ENCODE data around the gene S100A11. TPM values are rescaled to one million over a fixed set of nuclear protein-coding genes. Genes with fewer than 3 reads are reported as not detected.
A peak's percentile ranks its signal among the peaks of the same experiment; 100 is the strongest.

The S100A11 gene
- total and polyA plus RNA-seq, 10 donors = 243 to 669 (median 449) TPM

DNA sequence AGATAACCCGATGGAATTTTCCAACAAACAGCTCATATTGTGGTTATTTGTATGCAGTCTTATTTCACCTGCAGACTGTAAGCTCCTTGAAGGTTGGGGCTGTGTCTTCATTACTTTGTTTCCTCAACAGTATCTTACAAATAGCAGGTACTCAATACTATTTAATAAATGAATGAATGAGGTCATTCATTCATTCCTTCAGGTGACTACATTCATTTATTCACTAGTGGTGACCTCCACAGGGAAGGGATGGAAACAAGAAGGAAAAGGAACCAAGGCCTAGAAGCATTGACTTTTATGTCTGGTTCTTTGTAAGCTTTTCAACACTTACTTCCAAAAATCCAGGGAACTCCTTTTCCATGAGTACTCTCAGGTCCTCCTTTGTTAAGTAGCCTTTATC, 51.0 kb downstream of the S100A11 start:
- intact Hi-C loops (cut with DNase I; ENCODE audit: low total_unique reads) = no loop called here
- Histone ChIP-seq H3K4me1 (peaks cover 15 to 69% (median 39%) of the 10 kb centered on the region in 6 donors), H3K4me3 (no peak overlapping the region), H3K27ac (no peak overlapping the region), H3K36me3 (peaks cover 0 to 59% (median 26%) of the 10 kb centered on the region in 6 donors), H3K27me3 (replicated peaks in 1 of 7) (no peaks in the 10 kb centered on the region), H3K9me3 (no peaks in the 10 kb centered on the region)
- 82 to 96% (median 93%) methylated on average over 1 of the region's 1 CpG for WGBS, 5 donors
- no peak for DNase-seq
- no peak for TF ChIP-seq POLR2A (IDR thresholded peaks at IDR 0.05)
- TF ChIP-seq, protein P1, sequence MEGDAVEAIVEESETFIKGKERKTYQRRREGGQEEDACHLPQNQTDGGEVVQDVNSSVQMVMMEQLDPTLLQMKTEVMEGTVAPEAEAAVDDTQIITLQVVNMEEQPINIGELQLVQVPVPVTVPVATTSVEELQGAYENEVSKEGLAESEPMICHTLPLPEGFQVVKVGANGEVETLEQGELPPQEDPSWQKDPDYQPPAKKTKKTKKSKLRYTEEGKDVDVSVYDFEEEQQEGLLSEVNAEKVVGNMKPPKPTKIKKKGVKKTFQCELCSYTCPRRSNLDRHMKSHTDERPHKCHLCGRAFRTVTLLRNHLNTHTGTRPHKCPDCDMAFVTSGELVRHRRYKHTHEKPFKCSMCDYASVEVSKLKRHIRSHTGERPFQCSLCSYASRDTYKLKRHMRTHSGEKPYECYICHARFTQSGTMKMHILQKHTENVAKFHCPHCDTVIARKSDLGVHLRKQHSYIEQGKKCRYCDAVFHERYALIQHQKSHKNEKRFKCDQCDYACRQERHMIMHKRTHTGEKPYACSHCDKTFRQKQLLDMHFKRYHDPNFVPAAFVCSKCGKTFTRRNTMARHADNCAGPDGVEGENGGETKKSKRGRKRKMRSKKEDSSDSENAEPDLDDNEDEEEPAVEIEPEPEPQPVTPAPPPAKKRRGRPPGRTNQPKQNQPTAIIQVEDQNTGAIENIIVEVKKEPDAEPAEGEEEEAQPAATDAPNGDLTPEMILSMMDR (IDR thresholded peaks at IDR 0.05 in 8 of 11, conservative IDR thresholded peaks at IDR 0.05 in 3 of 11) = no peak
- TF ChIP-seq POLR2AphosphoS5 (IDR thresholded peaks at IDR 0.05) = no peak

DNA sequence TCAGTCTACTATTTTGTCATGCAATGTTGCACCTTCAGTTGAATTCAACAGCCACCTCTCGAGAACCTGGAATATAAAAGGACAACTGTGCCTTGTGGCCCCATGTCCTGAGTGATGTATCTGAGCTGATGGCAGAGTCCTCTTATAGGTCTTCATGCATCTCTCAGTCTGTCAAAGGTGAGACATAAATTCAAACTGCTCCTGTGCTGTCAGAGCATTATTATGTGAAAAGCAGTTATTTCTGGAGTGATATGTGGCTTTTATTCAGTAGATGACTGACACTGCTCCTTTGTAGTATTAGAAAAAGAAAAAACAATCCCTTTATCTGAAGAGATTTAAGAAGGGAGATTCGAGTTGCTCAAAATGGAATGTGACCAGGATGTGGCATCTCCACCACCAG, 51.5 kb downstream of the S100A11 start:
- no peaks in the 10 kb centered on the region for H3K9me3 ChIP-seq
- TF ChIP-seq, protein P1 (IDR thresholded peaks at IDR 0.05 in 8 of 11, conservative IDR thresholded peaks at IDR 0.05 in 3 of 11) = no peak
- TF ChIP-seq POLR2AphosphoS5 (IDR thresholded peaks at IDR 0.05) (no peak), POLR2A (IDR thresholded peaks at IDR 0.05) (no peak)
- H3K27ac ChIP-seq = peak overlapping the region in 2 of 8 donors; percentile 37 to 50
- 85 to 94% (median 88%) methylated on average over 2 of the region's 2 CpGs for WGBS, 5 donors
- H3K4me1 ChIP-seq = peaks cover 14 to 64% (median 34%) of the 10 kb centered on the region in 6 donors
- no peak for DNase-seq
- no peaks in the 10 kb centered on the region for H3K27me3 ChIP-seq (replicated peaks in 1 of 7)
- intact Hi-C loops (cut with DNase I; ENCODE audit: low total_unique reads) = no loop called here
- no peak overlapping the region for H3K4me3 ChIP-seq
- peaks cover 0 to 64% (median 28%) of the 10 kb centered on the region in 6 donors for H3K36me3 ChIP-seq

GRCh38 chr1:151984313-151984956, 52.4 kb downstream of the S100A11 start:
- intact Hi-C loops (cut with DNase I; ENCODE audit: low total_unique reads) = no loop called here
- TF ChIP-seq, protein P1 (IDR thresholded peaks at IDR 0.05 in 8 of 11, conservative IDR thresholded peaks at IDR 0.05 in 3 of 11) = no peak
- TF ChIP-seq POLR2A (IDR thresholded peaks at IDR 0.05) = no peak
- peak overlapping the region in 3 of 8 donors; percentile 6 to 50 (median 37) for H3K27ac ChIP-seq
- no peaks in the 10 kb centered on the region for H3K27me3 ChIP-seq (replicated peaks in 1 of 7)
- DNase-seq = no peak
- no peak overlapping the region for H3K4me3 ChIP-seq
- H3K4me1 ChIP-seq = peaks cover 5 to 55% (median 26%) of the 10 kb centered on the region in 6 donors
- whole genome bisulfite sequencing, 5 donors = 17 to 46% (median 25%) methylated on average over 1 of the region's 1 CpG
- H3K9me3 ChIP-seq = no peaks in the 10 kb centered on the region
- H3K36me3 ChIP-seq = peaks cover 0 to 66% (median 28%) of the 10 kb centered on the region in 6 donors

Small RNA genes lying within 50 kb of the gene (small RNA-seq; reads per million reads assigned to genes)
- gene SPTLC1P4 = 0 reads per million in 4 donors

Other genes with a start within 250 kb of the S100A11 start
- 10 to 100 TPM; 10.9 to 21.6 (median 13.0) TPM for gene TDRKH, start 246.5 kb downstream of the S100A11 start, total RNA-seq
- gene TDRKH, start 246.5 kb downstream of the S100A11 start, polyA plus RNA-seq = 1 to 10 TPM; 3.1 to 4.7 (median 3.2) TPM
- gene LINGO4, start 231.6 kb downstream of the S100A11 start, total RNA-seq = under 1 TPM in 4 of 7 donors, not detected in 3; 0.13 to 0.36 (median 0.28) TPM
- gene LINGO4, start 231.6 kb downstream of the S100A11 start, polyA plus RNA-seq = under 1 TPM in 2 of 3 donors, not detected in 1; 0.04 to 0.06 TPM
- 1 to 10 TPM in 6 of 7 donors, under 1 TPM in 1; 0.85 to 4.1 (median 2.3) TPM for gene RORC, start 205.2 kb downstream of the S100A11 start, total RNA-seq
- gene RORC, start 205.2 kb downstream of the S100A11 start, polyA plus RNA-seq = under 1 TPM; 0.14 to 0.78 (median 0.51) TPM
- under 1 TPM in 1 of 7 donors, not detected in 6; 0.51 TPM for gene C2CD4D, start 197.2 kb downstream of the S100A11 start, total RNA-seq
- gene C2CD4D, start 197.2 kb downstream of the S100A11 start, polyA plus RNA-seq = under 1 TPM in 2 of 3 donors, not detected in 1; 0.03 to 0.07 TPM
- under 1 TPM in 1 of 7 donors, not detected in 6; 0.47 TPM for gene THEM5, start 183.3 kb downstream of the S100A11 start, total RNA-seq
- gene THEM5, start 183.3 kb downstream of the S100A11 start, polyA plus RNA-seq = not detected
- 10 to 100 TPM; 10.1 to 46.3 (median 22.6) TPM for gene THEM4, start 127.5 kb downstream of the S100A11 start, total RNA-seq
- gene THEM4, start 127.5 kb downstream of the S100A11 start, polyA plus RNA-seq = 10 to 100 TPM; 13.3 to 15.5 (median 14.3) TPM
- 10 to 100 TPM; 45.6 to 89.8 (median 70.4) TPM for gene S100A10, start 43.1 kb downstream of the S100A11 start, total RNA-seq
- 100 to 1,000 TPM in 1 of 3 donors, 10 to 100 TPM in 2; 91.9 to 167 (median 93.7) TPM for gene S100A10, start 43.1 kb downstream of the S100A11 start, polyA plus RNA-seq
- gene TCHHL1, start 52.1 kb upstream of the S100A11 start, total RNA-seq = not detected
- gene TCHHL1, start 52.1 kb upstream of the S100A11 start, polyA plus RNA-seq = not detected
- 1 to 10 TPM; 1.2 to 9.6 (median 4.5) TPM for gene TCHH, start 78.4 kb upstream of the S100A11 start, total RNA-seq
- gene TCHH, start 78.4 kb upstream of the S100A11 start, polyA plus RNA-seq = under 1 TPM; 0.24 to 0.99 (median 0.42) TPM
- not detected for gene RPTN, start 122.2 kb upstream of the S100A11 start, total RNA-seq
- not detected for gene RPTN, start 122.2 kb upstream of the S100A11 start, polyA plus RNA-seq
- gene HRNR, start 187.2 kb upstream of the S100A11 start, total RNA-seq = not detected
- under 1 TPM in 1 of 3 donors, not detected in 2; under 0.01 TPM for gene HRNR, start 187.2 kb upstream of the S100A11 start, polyA plus RNA-seq